Stimulated activated CD4-positive, alpha-beta T cell treated with anti-CD3 and anti-CD28 coated beads, Interleukin-2, amount 100 ng/mL, for 24 hours (primary cell): ENCODE results near the gene KIRREL3.

Source experiments
- DNase-seq, 2 donors: peaks; one replicate each; pipeline ENCODE4 v3.0.0-alpha.2; 2020

Gene KIRREL3

DNA sequence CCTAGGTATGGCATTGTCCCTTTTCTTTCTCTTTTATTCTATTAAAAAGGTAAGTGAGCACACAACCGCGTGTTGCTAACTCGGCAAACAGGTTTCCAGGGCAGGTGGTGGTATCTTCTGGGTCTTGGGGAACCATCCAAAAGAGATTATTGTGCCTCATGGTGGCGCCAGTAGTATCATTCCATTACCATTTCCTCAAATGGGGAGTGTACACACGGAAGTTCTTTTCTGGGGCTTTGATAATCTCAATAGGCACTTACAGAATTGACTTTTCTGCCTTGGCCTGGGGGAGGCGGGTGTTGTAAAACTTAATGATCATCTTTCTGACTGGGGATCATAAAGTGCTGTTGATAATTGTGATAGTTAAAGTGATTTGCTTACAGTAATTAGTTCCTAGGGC, 234.1 kb downstream of the KIRREL3 start:
- no peak for DNase-seq

GRCh38 chr11:126765196-126765595, 235.4 kb downstream of the KIRREL3 start:
- no peak for DNase-seq

- DNase-seq: no peak
Observed at GRCh38 chr11:126764231-126764630, 236.3 kb downstream of the KIRREL3 start.

DNA sequence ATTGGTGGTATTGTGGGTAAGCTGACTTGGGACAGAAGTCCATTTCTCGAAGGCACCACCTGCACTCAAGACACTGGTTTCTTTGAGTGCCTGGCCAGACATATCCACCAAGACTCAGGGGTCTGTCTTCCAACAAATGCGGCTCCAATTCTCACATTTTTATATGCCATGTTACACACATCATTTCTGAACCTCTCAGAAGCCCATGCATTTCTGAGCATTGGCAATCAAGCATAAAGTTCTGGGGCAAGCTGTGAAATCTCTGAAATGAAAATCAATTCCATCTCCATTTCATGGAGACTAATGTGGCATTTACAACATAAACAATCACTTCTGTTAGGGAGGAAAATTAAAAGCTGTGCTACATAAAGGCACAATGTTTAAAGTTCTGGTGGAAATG, 243.7 kb downstream of the KIRREL3 start:
- DNase-seq: no peak

GRCh38 chr11:126756421-126756820, 244.1 kb downstream of the KIRREL3 start:
- DNase-seq: no peak

DNA sequence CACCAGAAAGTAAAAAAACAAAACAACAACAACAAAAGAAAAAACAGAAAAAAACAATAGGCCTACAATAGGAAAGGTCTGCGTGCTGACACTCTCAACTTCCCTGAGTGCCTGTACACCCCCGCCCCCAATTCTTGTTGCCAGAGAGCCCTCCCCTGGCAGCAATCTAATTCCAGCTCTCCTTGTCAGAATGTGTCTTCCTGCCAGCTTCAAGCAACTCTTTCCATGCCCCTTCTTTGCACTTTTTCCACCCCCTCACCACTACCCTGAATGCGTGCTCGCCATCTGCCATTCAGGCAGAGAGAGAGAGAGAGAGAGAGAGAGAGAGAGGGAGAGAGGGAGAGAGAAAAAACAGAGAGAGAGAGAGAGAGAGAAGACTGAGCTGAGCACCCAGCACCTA, 245.0 kb downstream of the KIRREL3 start:
- DNase-seq: no peak

DNA sequence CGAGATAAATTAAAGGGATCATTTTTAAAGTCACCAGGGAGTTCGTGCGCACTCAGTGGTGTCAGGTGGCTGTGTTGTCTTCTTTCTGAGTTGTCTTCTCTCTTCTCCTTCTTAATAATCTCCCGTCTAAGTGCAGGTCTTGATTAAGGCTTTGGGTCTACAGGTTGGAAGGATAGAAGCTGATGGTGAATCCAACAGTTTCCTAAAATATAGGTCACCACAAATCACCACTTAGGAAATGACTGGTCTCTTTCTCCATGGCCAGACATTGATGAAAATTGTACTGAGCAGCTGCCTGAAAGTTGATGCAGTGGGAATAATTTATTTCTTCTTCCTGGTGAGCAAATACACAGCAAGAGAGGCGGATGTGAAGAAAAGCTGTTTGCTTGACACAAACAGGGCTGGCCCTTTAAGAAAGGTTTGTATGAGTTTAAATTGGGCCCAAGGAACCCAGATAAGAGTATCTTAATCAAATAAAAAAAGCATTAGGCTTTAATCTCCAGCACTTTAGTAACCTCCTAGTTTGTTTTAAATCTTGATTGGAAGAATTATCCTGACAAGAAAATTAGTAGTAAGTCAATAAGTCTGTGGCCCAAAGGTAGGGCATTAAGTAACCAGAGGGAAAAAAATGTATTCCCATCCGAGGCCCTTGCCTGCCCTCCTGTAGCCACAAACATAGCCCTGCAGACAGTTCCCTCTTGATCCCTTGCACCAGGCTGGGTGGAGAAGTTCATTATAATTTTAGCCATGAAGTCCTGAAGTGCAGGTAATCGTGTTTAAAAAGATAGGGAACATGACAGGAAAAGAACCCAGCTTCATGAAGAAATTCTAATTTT, 245.8 kb downstream of the KIRREL3 start:
- no peak for DNase-seq

- no peak for DNase-seq
Observed at GRCh38 chr11:126753990-126754389, 246.6 kb downstream of the KIRREL3 start.

GRCh38 chr11:126751242-126751641, 249.3 kb downstream of the KIRREL3 start:
- no peak for DNase-seq

GRCh38 chr11:126748793-126749192, 251.8 kb downstream of the KIRREL3 start:
- no peak for DNase-seq

GRCh38 chr11:126748100-126748791, 252.3 kb downstream of the KIRREL3 start:
- DNase-seq: no peak

- DNase-seq: no peak
Observed at GRCh38 chr11:126747315-126747714, 253.3 kb downstream of the KIRREL3 start.

GRCh38 chr11:126746443-126746842, 254.1 kb downstream of the KIRREL3 start:
- DNase-seq: no peak

DNA sequence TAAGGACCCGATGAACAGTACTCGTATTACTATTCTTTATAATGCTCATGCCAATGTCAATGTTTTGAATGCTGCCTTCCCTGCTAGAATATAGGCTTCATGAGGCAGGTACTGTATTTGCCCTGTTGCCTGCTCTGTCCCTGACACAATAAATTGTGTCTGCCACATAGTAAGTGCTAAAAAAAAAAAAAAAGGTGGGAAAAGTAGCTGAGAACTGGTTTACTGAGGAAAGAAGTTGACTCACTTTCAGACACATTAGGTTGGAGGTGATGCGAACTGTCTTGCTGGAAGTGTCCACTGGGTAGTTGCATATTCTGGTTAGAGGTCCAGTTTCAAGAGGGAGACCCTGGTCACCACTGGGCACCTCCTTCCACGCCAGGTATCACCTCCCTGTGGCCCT, 255.9 kb downstream of the KIRREL3 start:
- no peak for DNase-seq

DNA sequence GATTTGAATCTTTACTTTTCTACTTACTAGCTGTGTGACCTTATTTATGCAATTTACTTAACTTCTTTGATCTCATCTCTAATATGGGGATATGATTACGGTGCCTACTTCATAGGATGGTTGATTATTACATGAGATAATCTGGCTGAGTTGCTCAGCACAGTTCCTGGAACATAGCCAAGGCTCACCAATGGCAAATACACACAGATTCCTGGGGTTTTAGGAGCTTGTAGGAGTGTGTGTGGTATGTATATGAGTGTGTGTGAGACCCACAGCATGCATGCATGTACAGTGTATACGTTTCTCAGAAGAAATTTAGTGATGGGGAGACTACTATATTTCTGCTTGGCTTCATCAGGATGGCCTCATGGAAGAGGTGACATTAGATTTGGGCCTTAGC, 256.9 kb downstream of the KIRREL3 start:
- DNase-seq: no peak

GRCh38 chr11:126742582-126742981, 258.0 kb downstream of the KIRREL3 start:
- DNase-seq: no peak

GRCh38 chr11:126740846-126741245, 259.7 kb downstream of the KIRREL3 start:
- no peak for DNase-seq

GRCh38 chr11:126739499-126740145, 260.9 kb downstream of the KIRREL3 start:
- no peak for DNase-seq

DNA sequence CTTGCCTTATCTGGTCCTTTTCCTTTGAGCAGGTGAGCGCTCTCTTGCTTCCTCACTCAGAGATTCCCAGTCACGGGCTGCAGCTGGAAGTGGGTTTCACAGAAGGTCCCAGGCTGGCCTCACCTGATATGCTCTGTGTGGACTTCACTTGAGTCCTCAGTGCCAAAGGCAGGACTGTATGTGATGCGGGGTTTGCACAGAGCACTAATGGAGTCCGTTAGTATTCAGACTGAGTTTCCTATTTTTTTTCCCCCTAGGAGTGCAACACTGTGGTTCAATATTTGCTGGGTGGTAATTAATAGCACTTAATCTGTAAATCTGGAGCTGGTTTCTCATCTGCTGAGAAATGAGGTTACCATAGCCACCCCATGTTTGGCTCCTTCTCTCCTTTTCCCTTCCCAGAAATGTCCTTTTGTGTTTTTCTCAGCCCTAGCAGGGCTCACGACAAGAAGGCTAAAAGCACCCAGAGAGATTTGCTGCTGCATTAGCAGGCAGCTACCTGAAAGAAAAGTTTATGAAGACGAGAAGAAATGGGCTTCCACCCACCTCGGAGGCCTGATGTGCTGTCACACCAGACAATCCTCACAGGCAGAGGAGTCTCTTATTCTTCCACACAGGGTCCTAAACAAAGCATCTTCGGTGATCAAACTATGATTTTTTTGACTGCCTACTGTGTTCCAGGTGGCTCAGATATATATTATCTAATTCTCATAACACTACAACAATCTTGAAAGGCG, 262.1 kb downstream of the KIRREL3 start:
- DNase-seq: no peak

GRCh38 chr11:126736682-126737572, 263.6 kb downstream of the KIRREL3 start:
- DNase-seq: no peak

DNA sequence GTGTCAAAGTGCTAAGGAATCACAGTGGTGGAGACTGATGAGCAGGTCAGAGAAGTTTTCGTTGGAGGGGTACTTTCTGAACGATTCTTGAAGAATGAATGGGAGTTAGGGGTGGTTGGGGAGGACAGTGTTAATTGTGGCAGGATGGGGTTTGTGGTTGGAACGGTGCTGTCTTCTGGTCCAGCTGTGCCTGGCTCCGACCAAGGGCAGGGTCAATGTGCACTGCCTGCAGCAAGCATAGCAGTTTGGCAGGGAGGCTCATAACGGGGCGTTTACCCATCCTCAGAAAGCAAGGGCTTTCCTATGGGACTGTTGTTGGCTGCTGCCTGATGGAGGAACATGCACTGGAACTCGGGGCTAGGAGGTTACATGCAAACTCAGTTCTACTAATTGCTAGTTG, 265.8 kb downstream of the KIRREL3 start:
- DNase-seq: no peak

DNA sequence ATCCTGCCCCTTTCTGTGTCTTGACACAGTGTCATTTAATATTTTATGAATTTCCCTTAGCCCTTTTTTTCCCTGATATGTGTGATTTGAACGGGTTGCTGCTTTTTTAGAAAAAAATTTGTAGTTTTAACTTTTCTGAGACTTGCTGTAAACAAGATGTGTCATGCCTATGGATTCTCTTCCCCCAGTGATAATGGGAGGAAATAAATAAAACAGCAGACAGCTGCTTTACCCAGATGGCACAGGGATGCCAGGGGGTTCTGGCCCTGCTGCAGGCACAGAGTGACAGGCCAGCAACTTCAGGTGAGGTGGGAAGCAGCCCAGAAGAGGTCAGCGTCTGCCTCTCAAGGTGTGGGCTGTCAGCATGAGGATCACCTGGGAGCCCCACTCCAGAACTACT, 266.9 kb downstream of the KIRREL3 start:
- DNase-seq: no peak
